Measurements from ENCODE around the gene ATG4A. TPM values are rescaled to one million over a fixed set of nuclear protein-coding genes. Genes with fewer than 3 reads are reported as not detected.

The ATG4A gene
- total and polyA plus RNA-seq, 9 of the 15 experiments (the other 6 are each of a cell fraction or from before 2014, with no cell fraction given) = 7.3 to 24.5 (median 16.6) TPM

- H3K27me3 ChIP-seq (ENCODE audit: control insufficient read depth in 2 of 2, insufficient read depth in 2 of 2, low read length in 2 of 2) = peaks cover 0 to 8% of the 10 kb centered on the region in 2 experiments; a peak in 2 of 5 replicates
- no peaks in the 10 kb centered on the region for H3K36me3 ChIP-seq (ENCODE audit: control insufficient read depth, insufficient read depth, low read length)
- H3K4me1 ChIP-seq (replicated peaks in 1 of 2; ENCODE audit: control insufficient read depth in 2 of 2, insufficient read depth in 2 of 2, low read length in 2 of 2) = no peaks in the 10 kb centered on the region; a peak in 1 of 5 replicates
- intact Hi-C loops (cut with micrococcal nuclease) (no loop called here), in situ Hi-C loops (cut with MboI) (loop anchor here (25.0 kb wide), 1 partner anchor 510 kb away; no protein-coding TSS in a partner anchor)
- no peaks in the 10 kb centered on the region for H3K9me1 ChIP-seq (ENCODE audit: control insufficient read depth, insufficient read depth, low read length)
- FAIRE-seq (no peak), ATAC-seq (no peak), DNase-seq (ENCODE audit: extremely low read depth in 1 of 4, low spot score in 3 of 4) (no peak)
- no peaks in the 10 kb centered on the region for H3K79me2 ChIP-seq (ENCODE audit: control insufficient read depth, insufficient read depth, low read length)
- 8% methylated on average over 7 of the region's 8 CpGs for WGBS (ENCODE audit: insufficient coverage, low coverage, missing lambda C conversion rate)
- H2AFZ ChIP-seq (ENCODE audit: low read depth, low read length) = no peak overlapping the region
- no peaks in the 10 kb centered on the region for H3K9me3 ChIP-seq (replicated peaks; ENCODE audit: control insufficient read depth, insufficient read depth, low read depth, low read length)
- H3K4me3 ChIP-seq = no peak overlapping the region
- H4K20me1 ChIP-seq (replicated peaks; ENCODE audit: control insufficient read depth, insufficient read depth, low read length) = no peaks in the 10 kb centered on the region
- no peak overlapping the region for H3K4me2 ChIP-seq (ENCODE audit: insufficient read depth, low read length)
- BruUV-seq (replicated peaks) = no TSS peak
- CTCF ChIA-PET (ENCODE audit: low intra/inter-chr PET ratio) = no interaction called here
- H3K9ac ChIP-seq (ENCODE audit: insufficient read depth in 1 of 2, low read depth in 2 of 2, low read length in 2 of 2) = no peak overlapping the region
- POLR2A ChIA-PET = no interaction called here
- no peak overlapping the region for H3K27ac ChIP-seq (ENCODE audit: extremely low read depth, low read depth, low read length)
- no peak for TF ChIP-seq GABPA (tag; conservative IDR thresholded peaks at IDR 0.05; ENCODE audit: low read depth)
- TF ChIP-seq KAT7 (CRISPR knock-in tag; IDR thresholded peaks at IDR 0.05; ENCODE audit: borderline replicate concordance) = no peak
- no peak for TF ChIP-seq THRA (IDR thresholded peaks at IDR 0.05)
- no peak for TF ChIP-seq LARP7 (IDR thresholded peaks at IDR 0.05)
- no peak for TF ChIP-seq BRF2 (IDR thresholded peaks at IDR 0.05; ENCODE audit: borderline replicate concordance, insufficient read depth, insufficient read length)
- TF ChIP-seq MITF (IDR thresholded peaks at IDR 0.05) = no peak
- no peak for TF ChIP-seq ZNF445 (CRISPR knock-in tag; IDR thresholded peaks at IDR 0.05; ENCODE audit: low read depth)
- TF ChIP-seq, protein P1, sequence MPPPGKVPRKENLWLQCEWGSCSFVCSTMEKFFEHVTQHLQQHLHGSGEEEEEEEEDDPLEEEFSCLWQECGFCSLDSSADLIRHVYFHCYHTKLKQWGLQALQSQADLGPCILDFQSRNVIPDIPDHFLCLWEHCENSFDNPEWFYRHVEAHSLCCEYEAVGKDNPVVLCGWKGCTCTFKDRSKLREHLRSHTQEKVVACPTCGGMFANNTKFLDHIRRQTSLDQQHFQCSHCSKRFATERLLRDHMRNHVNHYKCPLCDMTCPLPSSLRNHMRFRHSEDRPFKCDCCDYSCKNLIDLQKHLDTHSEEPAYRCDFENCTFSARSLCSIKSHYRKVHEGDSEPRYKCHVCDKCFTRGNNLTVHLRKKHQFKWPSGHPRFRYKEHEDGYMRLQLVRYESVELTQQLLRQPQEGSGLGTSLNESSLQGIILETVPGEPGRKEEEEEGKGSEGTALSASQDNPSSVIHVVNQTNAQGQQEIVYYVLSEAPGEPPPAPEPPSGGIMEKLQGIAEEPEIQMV (tag; conservative IDR thresholded peaks at IDR 0.05; ENCODE audit: low read depth) = no peak
- TF ChIP-seq, protein P2, sequence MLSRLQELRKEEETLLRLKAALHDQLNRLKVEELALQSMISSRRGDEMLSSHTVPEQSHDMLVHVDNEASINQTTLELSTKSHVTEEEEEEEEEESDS (CRISPR knock-in tag; IDR thresholded peaks at IDR 0.05) = no peak
- no peak for TF ChIP-seq SRSF3 (IDR thresholded peaks at IDR 0.05; ENCODE audit: insufficient read depth, low read length)
- TF ChIP-seq, protein P3, sequence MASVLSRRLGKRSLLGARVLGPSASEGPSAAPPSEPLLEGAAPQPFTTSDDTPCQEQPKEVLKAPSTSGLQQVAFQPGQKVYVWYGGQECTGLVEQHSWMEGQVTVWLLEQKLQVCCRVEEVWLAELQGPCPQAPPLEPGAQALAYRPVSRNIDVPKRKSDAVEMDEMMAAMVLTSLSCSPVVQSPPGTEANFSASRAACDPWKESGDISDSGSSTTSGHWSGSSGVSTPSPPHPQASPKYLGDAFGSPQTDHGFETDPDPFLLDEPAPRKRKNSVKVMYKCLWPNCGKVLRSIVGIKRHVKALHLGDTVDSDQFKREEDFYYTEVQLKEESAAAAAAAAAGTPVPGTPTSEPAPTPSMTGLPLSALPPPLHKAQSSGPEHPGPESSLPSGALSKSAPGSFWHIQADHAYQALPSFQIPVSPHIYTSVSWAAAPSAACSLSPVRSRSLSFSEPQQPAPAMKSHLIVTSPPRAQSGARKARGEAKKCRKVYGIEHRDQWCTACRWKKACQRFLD (CRISPR knock-in tag; IDR thresholded peaks at IDR 0.05) = no peak
- TF ChIP-seq EP300 (IDR thresholded peaks at IDR 0.05; ENCODE audit: low read length) = no peak
- TF ChIP-seq GTF2F1 (IDR thresholded peaks at IDR 0.05; ENCODE audit: low read depth, low read length) = no peak
- TF ChIP-seq ELF2 (CRISPR knock-in tag; IDR thresholded peaks at IDR 0.05) = no peak
These were observed 86.0 kb downstream of the ATG4A start for GRCh38 chrX:108177351-108178142.

Data from K562 (cell line).